T-helper 2 cell treated with Interferon-gamma antibody and Interleukin-4, amounts not matched to agents 100 ng/mL and 5 ng/mL, for 36 hours (primary cell): Measurements from ENCODE around the gene CEBPB. TPM values are rescaled to one million over a fixed set of nuclear protein-coding genes. Genes with fewer than 3 reads are reported as not detected.

Experiments used
- total RNA-seq: library from RNA; stranded (reverse); gene quantifications from 2 replicates; pipeline ENCODE4 v1.2.3, GENCODE V29; 2022

The CEBPB gene
- total RNA-seq, 1 donor from 2014 or later: 19.5 TPM

Other genes with a start within 250 kb of the CEBPB start
- gene SNAI1, start 207.8 kb upstream of the CEBPB start, total RNA-seq: 0.52 and 0.57 TPM in 2 replicates
- 133 and 137 TPM in 2 replicates for gene UBE2V1, start 77.7 kb upstream of the CEBPB start, total RNA-seq
- 27.9 and 30.1 TPM in 2 replicates for gene PEDS1, start 37.1 kb upstream of the CEBPB start, total RNA-seq